Neuronal stem cell (in vitro differentiated cells): ENCODE data around the gene SOX5.

Experiments used
- DNase-seq: peaks from one replicate; pipeline ENCODE4 v3.0.0-alpha.2; 2013; ENCODE audit warnings: low spot score
- H2AFZ ChIP-seq: one replicate; pipeline ENCODE4 v1.6.1; 2013; ENCODE audit warnings: mild to moderate bottlenecking, low read length, inconsistent platforms
- H2AK5ac ChIP-seq: 2 replicates; pipeline ENCODE4 v1.6.1; 2013; ENCODE audit warnings: low read depth, mild to moderate bottlenecking, inconsistent platforms, low read length, moderate library complexity, mixed read lengths
- H2BK120ac ChIP-seq: 2 replicates; pipeline ENCODE4 v1.6.1; 2013; ENCODE audit warnings: low read depth, mild to moderate bottlenecking, inconsistent platforms, low read length, moderate library complexity, mixed read lengths
- H2BK12ac ChIP-seq: one replicate; pipeline ENCODE4 v1.6.1; 2013; ENCODE audit warnings: low read length, inconsistent platforms
- H2BK15ac ChIP-seq: 2 replicates; pipeline ENCODE4 v1.6.1; 2013; ENCODE audit warnings: mild to moderate bottlenecking, low read length, inconsistent platforms, mixed read lengths
- H2BK5ac ChIP-seq: one replicate; pipeline ENCODE4 v1.6.1; 2013; ENCODE audit warnings: inconsistent platforms, mild to moderate bottlenecking, low read length, moderate library complexity
- H3K14ac ChIP-seq: one replicate; pipeline ENCODE4 v1.6.1; 2013; ENCODE audit warnings: low read length, inconsistent platforms
- H3K18ac ChIP-seq: 2 replicates; pipeline ENCODE4 v1.6.1; 2013; ENCODE audit warnings: low read length, inconsistent platforms
- H3K23ac ChIP-seq: 2 replicates; pipeline ENCODE4 v1.6.1; 2013; ENCODE audit warnings: low read depth, mild to moderate bottlenecking, mixed read lengths, low read length, inconsistent platforms; ENCODE audit not compliant: poor library complexity
- H3K27ac ChIP-seq: replicated peaks from 3 replicates; pipeline ENCODE4 v1.5.1; 2013; ENCODE audit warnings: low read length, inconsistent platforms
- H3K27me3 ChIP-seq, 3 experiments: 2 replicates each; pipeline ENCODE4 v1.6.1; 2013; ENCODE audit warnings: low read length in 3 of 3, mild to moderate bottlenecking in 2 of 3, inconsistent platforms in 1 of 3, low read depth in 1 of 3, mixed read lengths in 1 of 3, moderate library complexity in 1 of 3; ENCODE audit not compliant: control insufficient read depth in 3 of 3, insufficient read depth in 3 of 3
- H3K36me3 ChIP-seq, 2 donors: replicated peaks in 1 of 2; 2 replicates each; pipeline ENCODE4 v1.6.1; 2013; ENCODE audit warnings: low read length in 2 of 2; ENCODE audit not compliant: control insufficient read depth in 2 of 2, insufficient read depth in 2 of 2
- H3K4ac ChIP-seq: 2 replicates; pipeline ENCODE4 v1.6.1; 2013; ENCODE audit warnings: inconsistent platforms, mild to moderate bottlenecking, low read length, moderate library complexity
- H3K4me1 ChIP-seq, 2 donors: 1 replicate in 1 of 2; 2 replicates in 1 of 2; pipeline ENCODE4 v1.6.1; 2013; ENCODE audit warnings: low read length in 2 of 2, low read depth in 1 of 2; ENCODE audit not compliant: control insufficient read depth in 2 of 2, insufficient read depth in 1 of 2
- H3K4me2 ChIP-seq: one replicate; pipeline ENCODE4 v1.6.1; 2013; ENCODE audit warnings: mild to moderate bottlenecking, low read length, inconsistent platforms; ENCODE audit not compliant: insufficient read depth, poor library complexity, severe bottlenecking
- H3K4me3 ChIP-seq, 2 donors: 2 replicates each; pipeline ENCODE4 v1.5.1; 2013; ENCODE audit warnings: low read length in 2 of 2, mild to moderate bottlenecking in 2 of 2, inconsistent platforms in 1 of 2, moderate library complexity in 1 of 2
- H3K79me1 ChIP-seq: one replicate; pipeline ENCODE4 v1.6.1; 2013; ENCODE audit warnings: low read depth, mild to moderate bottlenecking, inconsistent platforms, low read length, moderate library complexity
- H3K9ac ChIP-seq: one replicate; pipeline ENCODE4 v1.6.1; 2013; ENCODE audit warnings: mild to moderate bottlenecking, low read depth, low read length, inconsistent platforms; ENCODE audit not compliant: poor library complexity
- H3K9me3 ChIP-seq, 2 donors: replicated peaks in 1 of 2; 2 replicates each; pipeline versions ENCODE3 to v1.6.1; 2013; ENCODE audit warnings: low read length in 2 of 2, mild to moderate bottlenecking in 2 of 2, inconsistent platforms in 1 of 2, low read depth in 1 of 2, mixed read lengths in 1 of 2, moderate library complexity in 1 of 2; ENCODE audit not compliant: control insufficient read depth in 2 of 2, insufficient read depth in 1 of 2
- H4K8ac ChIP-seq: one replicate; pipeline ENCODE4 v1.6.1; 2013; ENCODE audit warnings: low read depth, mild to moderate bottlenecking, inconsistent platforms, low read length, moderate library complexity
- H4K91ac ChIP-seq: one replicate; pipeline ENCODE4 v1.6.1; 2013; ENCODE audit warnings: low read length, low read depth, mild to moderate bottlenecking, inconsistent platforms; ENCODE audit not compliant: poor library complexity
- WGBS, 2 donors: extraction: QIAGEN DNeasy Blood & Tissue Kit; methylation state at CpG; one replicate each; pipeline ENCODE4 v1.1.7; 2013; ENCODE audit warnings: missing lambda C conversion rate in 2 of 2, mixed read lengths in 1 of 2; ENCODE audit not compliant: insufficient read length in 2 of 2, insufficient replicate concordance in 1 of 2; ENCODE audit errors: extremely low coverage in 2 of 2; 5-methylcytosine and 5-hydroxymethylcytosine counted together

Gene SOX5

GRCh38 chr12:23585782-23586163 is 363.7 kb downstream of the SOX5 start:
- no peak overlapping the region for H3K27ac ChIP-seq
- H2BK12ac ChIP-seq = no peak overlapping the region
- H2BK15ac ChIP-seq = no peak overlapping the region
- no peaks in the 10 kb centered on the region for H3K9me3 ChIP-seq
- no peak overlapping the region for H3K4me2 ChIP-seq
- no peaks in the 10 kb centered on the region for H3K36me3 ChIP-seq
- H3K27me3 ChIP-seq = no peaks in the 10 kb centered on the region
- no peak overlapping the region for H3K4me3 ChIP-seq
- no CpG with 5 or more reads among the region's 11 CpGs for WGBS, 2 donors
- H3K14ac ChIP-seq = no peak overlapping the region
- peaks cover 2% of the 10 kb centered on the region in 2 donors for H3K4me1 ChIP-seq
- no peak overlapping the region for H2BK5ac ChIP-seq
- H3K18ac ChIP-seq = no peak overlapping the region
- H3K9ac ChIP-seq = no peak overlapping the region
- no peak overlapping the region for H3K4ac ChIP-seq
- no peak overlapping the region for H2AFZ ChIP-seq
- no peak overlapping the region for H4K91ac ChIP-seq
- DNase-seq = no peak
- H3K79me1 ChIP-seq = no peaks in the 10 kb centered on the region
- no peak overlapping the region for H2BK120ac ChIP-seq
- H3K23ac ChIP-seq = no peak overlapping the region
- no peak overlapping the region for H2AK5ac ChIP-seq
- no peak overlapping the region for H4K8ac ChIP-seq

- no peak overlapping the region for H2BK120ac ChIP-seq
- whole genome bisulfite sequencing, 2 donors = no CpG with 5 or more reads among the region's 2 CpGs
These were observed 364.2 kb downstream of the SOX5 start for GRCh38 chr12:23585156-23585781.

DNA sequence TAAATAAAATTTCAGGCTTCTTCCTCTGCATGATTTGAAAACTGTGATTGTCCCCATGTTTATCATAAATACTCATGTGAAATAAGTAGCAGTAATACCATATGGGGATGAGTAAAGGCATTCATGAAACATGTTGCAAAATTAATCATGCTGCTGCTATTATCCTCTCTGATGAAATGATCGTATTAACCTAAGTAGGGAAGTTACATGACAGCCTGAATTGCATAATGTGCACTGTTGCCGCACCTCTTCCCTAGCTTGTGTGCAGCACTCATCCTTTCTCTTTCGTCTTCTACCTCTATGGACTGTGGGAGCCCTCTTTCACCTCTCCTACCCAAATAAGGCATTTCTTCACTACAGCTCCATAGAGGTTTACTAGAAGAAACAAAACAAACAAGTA is 367.6 kb downstream of the SOX5 start:
- H4K8ac ChIP-seq = no peak overlapping the region
- H2BK5ac ChIP-seq = no peak overlapping the region
- H3K27me3 ChIP-seq = no peaks in the 10 kb centered on the region
- no peak overlapping the region for H3K4me2 ChIP-seq
- H3K18ac ChIP-seq = no peak overlapping the region
- no peak overlapping the region for H3K4me3 ChIP-seq
- no peak overlapping the region for H4K91ac ChIP-seq
- H3K9ac ChIP-seq = no peak overlapping the region
- H2AK5ac ChIP-seq = no peak overlapping the region
- H3K27ac ChIP-seq = no peak overlapping the region
- no peaks in the 10 kb centered on the region for H3K9me3 ChIP-seq
- H2AFZ ChIP-seq = no peak overlapping the region
- no peak overlapping the region for H2BK12ac ChIP-seq
- no peak for DNase-seq
- H3K36me3 ChIP-seq = no peaks in the 10 kb centered on the region
- no peak overlapping the region for H3K14ac ChIP-seq
- no CpG with 5 or more reads among the region's 3 CpGs for WGBS, 2 donors
- H3K4ac ChIP-seq = no peak overlapping the region
- H3K4me1 ChIP-seq = peaks cover 2% of the 10 kb centered on the region in 2 donors
- H3K79me1 ChIP-seq = no peaks in the 10 kb centered on the region
- no peak overlapping the region for H2BK15ac ChIP-seq
- H2BK120ac ChIP-seq = no peak overlapping the region
- H3K23ac ChIP-seq = no peak overlapping the region

More at GRCh38 chr12:23585156-23585781, 364.2 kb downstream of the SOX5 start:
- no peak for DNase-seq
- Histone ChIP-seq H3K18ac (no peak overlapping the region), H3K9me3 (no peaks in the 10 kb centered on the region), H3K27ac (no peak overlapping the region), H3K27me3 (no peaks in the 10 kb centered on the region), H3K4me1 (peaks cover 2% of the 10 kb centered on the region in 2 donors), H3K4me2 (no peak overlapping the region), H2AFZ (no peak overlapping the region), H2BK12ac (no peak overlapping the region), H3K4ac (no peak overlapping the region), H3K23ac (no peak overlapping the region), H2BK5ac (no peak overlapping the region), H3K36me3 (no peaks in the 10 kb centered on the region), H3K79me1 (no peaks in the 10 kb centered on the region), H4K8ac (no peak overlapping the region), H4K91ac (no peak overlapping the region), H2BK15ac (no peak overlapping the region), H2AK5ac (no peak overlapping the region), H3K14ac (no peak overlapping the region), H3K4me3 (no peak overlapping the region), H3K9ac (no peak overlapping the region)

- H2BK15ac ChIP-seq = no peak overlapping the region
- DNase-seq = no peak
- H3K18ac ChIP-seq = no peak overlapping the region
- H2AK5ac ChIP-seq = no peak overlapping the region
- H3K23ac ChIP-seq = no peak overlapping the region
- H4K91ac ChIP-seq = no peak overlapping the region
- H3K27me3 ChIP-seq = no peaks in the 10 kb centered on the region
- H3K4ac ChIP-seq = no peak overlapping the region
- H3K4me2 ChIP-seq = no peak overlapping the region
- no peaks in the 10 kb centered on the region for H3K36me3 ChIP-seq
- H3K14ac ChIP-seq = no peak overlapping the region
- H4K8ac ChIP-seq = no peak overlapping the region
- H2BK120ac ChIP-seq = no peak overlapping the region
- no peak overlapping the region for H3K4me3 ChIP-seq
- H3K27ac ChIP-seq = no peak overlapping the region
- no peaks in the 10 kb centered on the region for H3K79me1 ChIP-seq
- no CpG with 5 or more reads among the region's 1 CpG for WGBS, 2 donors
- H3K4me1 ChIP-seq = no peaks in the 10 kb centered on the region
- no peaks in the 10 kb centered on the region for H3K9me3 ChIP-seq
- H2BK12ac ChIP-seq = no peak overlapping the region
- no peak overlapping the region for H2AFZ ChIP-seq
- no peak overlapping the region for H2BK5ac ChIP-seq
- H3K9ac ChIP-seq = no peak overlapping the region
These were observed 370.2 kb downstream of the SOX5 start for GRCh38 chr12:23579257-23579656.
